PC-3 (cell line): ENCODE measurements around the gene MAST3.

Experiments
- CTCF ChIP-seq: fragments of 300-600 bp; sonication (generic); conservative IDR thresholded peaks from 2 replicates; pipeline ENCODE4 v1.5.1; 2017; ENCODE audit warnings: antibody characterized with exemption, low read depth, mild to moderate bottlenecking, low read length
- EZH2 ChIP-seq: fragments of 300-600 bp; sonication (generic); IDR thresholded peaks from one replicate; pipeline ENCODE4 v1.6.1; 2017; ENCODE audit warnings: antibody characterized with exemption, mild to moderate bottlenecking, low read length; ENCODE audit not compliant: unreplicated experiment
- EZH2phosphoT487 ChIP-seq: fragments of 300-600 bp; sonication (generic); IDR thresholded peaks from 2 replicates; pipeline ENCODE4 v1.6.1; 2018; ENCODE audit warnings: mild to moderate bottlenecking, antibody characterized with exemption, low read length, borderline replicate concordance

- peak; percentile 81 for TF ChIP-seq CTCF
- TF ChIP-seq EZH2 = no peak
- no peak for TF ChIP-seq EZH2phosphoT487
Observed at GRCh38 chr19:18167975-18168645, 70.5 kb downstream of the MAST3 start.
